Upper lobe of left lung (tissue), 4 donors: ENCODE results near the gene PHOX2A.

Experiments
- CTCF ChIP-seq, 6 experiments: fragments of 450-650 bp in 4 of 6; fragments of 200-600 bp in 2 of 6; sonication (generic) in 2 of 6; IDR thresholded peaks; one replicate each; pipeline ENCODE4 v1.5.1; 2016 to 2019; ENCODE audit warnings: antibody characterized with exemption in 6 of 6
- POLR2A ChIP-seq, 4 donors: fragments of 450-650 bp; IDR thresholded peaks; one replicate each; pipeline ENCODE4 v1.5.1; 2016 to 2017; ENCODE audit warnings: antibody characterized with exemption in 4 of 4, mild to moderate bottlenecking in 2 of 4

GRCh38 chr11:72239849-72240460 is 4.0 kb downstream of the PHOX2A start:
- peak in 4 of 6 experiments; percentile 20 to 41 (median 34) for TF ChIP-seq CTCF (IDR thresholded peaks at IDR 0.05)
- TF ChIP-seq POLR2A (IDR thresholded peaks at IDR 0.05): no peak
